Measurements from ENCODE around the gene AMELX.
A peak's percentile ranks its signal among the peaks of the same experiment; 100 is the strongest.

AMELX gene

GRCh38 chrX:11311706-11312105 is 18.5 kb downstream of the AMELX start:
- DNase-seq = no peak

DNA sequence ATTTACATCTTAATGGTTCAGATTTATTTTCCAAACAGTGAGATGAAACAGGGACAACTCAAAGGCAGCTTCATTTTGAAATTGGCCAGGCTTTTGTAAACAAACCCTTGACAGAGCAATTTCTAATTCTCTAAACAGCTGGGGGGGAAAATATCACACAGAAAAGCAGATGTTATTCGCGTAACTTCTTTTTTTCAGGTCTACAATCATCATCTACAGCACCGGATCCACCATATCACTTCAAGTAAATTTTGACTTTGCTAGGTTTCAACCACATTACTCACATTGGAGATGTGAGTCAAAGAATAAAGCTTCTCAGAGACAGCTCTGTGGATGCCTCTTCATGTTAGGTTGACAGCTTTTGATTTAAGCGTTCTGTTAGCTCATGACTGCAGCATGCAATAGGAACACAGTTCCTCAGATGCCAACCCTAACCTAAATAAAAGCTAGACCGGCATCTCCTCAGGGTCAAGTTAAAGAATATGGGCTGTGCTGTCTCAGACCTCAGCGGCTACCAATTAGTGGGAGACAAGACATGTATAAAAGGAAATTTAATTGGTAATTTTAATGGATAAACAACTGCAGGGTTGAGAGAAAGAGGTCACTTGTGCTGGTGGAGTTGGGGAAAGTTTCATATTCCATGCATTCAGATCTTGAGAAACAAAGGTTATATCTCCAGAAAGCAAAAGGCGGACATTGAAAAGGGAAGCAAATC is 26.8 kb downstream of the AMELX start:
- DNase-seq = no peak

GRCh38 chrX:11321986-11322385 is 28.8 kb downstream of the AMELX start:
- no peak for DNase-seq

- DNase-seq = no peak
These were observed 34.9 kb downstream of the AMELX start for GRCh38 chrX:11328134-11328533.

DNA sequence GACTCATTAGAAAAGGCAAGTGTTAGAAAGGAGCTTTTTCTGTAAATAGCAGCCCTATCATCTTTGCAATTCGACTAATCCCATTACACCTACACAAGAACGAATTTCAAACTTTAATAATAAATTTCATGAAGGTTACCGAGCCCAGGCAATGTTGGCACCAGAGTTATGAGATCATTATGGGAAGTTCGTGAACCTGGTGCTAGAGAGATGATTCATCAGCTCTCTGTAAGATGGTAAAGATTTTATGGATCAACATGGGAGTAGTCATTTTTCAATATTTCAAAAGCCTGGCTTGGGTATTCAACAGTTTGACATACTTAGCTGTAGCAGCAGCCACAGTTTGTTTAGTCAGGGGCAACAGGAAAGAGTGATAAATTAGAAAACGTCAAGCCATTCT is 35.8 kb downstream of the AMELX start:
- no peak for DNase-seq

GRCh38 chrX:11331788-11332187 is 38.6 kb downstream of the AMELX start:
- DNase-seq = no peak

DNA sequence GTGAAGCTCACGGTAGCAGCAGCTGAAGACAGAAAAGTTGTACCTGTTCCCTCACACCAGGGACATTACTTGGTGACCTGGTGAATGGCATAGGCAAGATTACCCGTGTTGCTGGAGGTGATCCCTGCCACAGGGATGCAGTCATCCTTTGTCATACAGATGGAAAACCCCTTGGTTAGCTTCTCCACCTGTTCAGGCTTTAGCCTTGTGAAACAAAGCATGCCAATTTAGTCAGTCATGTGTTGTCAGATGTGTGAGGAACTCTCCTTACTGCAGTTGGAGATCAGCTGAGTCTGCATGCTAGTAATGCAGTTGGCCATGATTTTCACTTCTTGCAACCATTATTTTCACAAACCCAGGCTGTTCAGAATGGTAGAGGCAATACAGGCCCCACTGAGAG is 41.0 kb downstream of the AMELX start:
- no peak for DNase-seq

DNA sequence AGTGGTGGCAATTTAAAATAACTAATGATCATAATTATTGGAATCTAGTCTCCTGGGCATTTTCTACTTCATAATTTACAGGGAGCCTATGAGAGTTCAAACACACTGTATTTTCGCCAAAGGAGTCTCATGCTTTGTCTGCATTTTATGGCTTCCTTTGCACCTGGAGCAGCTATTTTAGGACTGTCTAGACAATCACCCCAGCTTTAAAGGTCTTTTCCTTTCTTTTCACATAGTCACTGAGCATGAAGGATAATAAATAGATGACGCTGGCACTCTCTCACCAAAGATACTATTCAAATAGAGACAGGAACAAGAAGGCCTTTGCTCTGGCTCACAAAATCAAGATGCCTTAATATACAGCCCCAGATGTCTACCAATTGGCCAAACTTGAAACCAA is 43.0 kb downstream of the AMELX start:
- DNase-seq = no peak

- DNase-seq = no peak
These were observed 44.2 kb downstream of the AMELX start for GRCh38 chrX:11337292-11338009.

DNA sequence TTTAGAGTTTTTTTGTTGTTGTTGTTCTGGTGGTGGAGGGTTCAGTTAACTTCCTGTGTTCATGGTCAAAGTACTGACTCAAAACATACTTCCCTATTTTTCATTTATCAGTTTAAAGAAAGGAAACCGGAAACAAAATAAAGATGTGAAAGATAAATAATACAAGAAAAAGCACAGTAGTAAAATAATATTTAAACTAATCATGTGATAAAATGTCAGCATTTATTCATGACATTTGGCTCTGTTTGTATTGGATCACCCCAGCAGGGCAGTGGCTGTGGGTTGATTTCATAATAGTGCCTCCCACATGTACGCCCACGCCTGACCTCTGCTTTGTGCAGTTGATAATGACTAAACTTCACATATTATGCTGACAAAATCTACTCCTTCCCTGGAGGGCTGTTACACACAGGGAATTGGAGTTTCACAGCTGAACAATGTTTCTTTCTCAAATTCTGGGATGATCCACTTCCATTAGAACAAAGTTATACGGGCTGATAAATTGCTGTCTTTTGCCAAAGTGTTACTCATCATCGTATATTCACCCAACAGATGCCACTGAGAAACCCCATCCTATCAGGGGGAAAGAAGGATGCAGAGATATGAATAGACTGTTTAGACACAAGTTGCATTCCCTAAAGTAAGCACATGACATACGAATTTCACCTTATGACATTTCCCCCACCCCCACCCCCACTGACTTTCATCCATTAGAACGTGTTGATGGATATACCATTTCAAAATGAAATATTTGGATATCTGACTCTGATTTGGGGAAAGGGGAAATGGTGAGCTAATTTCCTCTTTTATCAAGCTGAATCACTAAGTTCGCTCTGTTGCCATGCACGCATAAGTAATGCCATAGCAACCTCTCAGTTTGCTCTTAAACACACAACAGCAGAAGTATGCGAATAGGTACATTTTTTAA is 48.3 kb downstream of the AMELX start:
- peak; percentile 86 to 94 for DNase-seq

GRCh38 chrX:11342673-11343072 is 49.5 kb downstream of the AMELX start:
- no peak for DNase-seq

GRCh38 chrX:11346121-11346682 is 53.0 kb downstream of the AMELX start:
- no peak for DNase-seq

- peak in 1 of 2 donors; percentile 5 for DNase-seq
These were observed 54.1 kb downstream of the AMELX start for GRCh38 chrX:11347300-11347699.

DNA sequence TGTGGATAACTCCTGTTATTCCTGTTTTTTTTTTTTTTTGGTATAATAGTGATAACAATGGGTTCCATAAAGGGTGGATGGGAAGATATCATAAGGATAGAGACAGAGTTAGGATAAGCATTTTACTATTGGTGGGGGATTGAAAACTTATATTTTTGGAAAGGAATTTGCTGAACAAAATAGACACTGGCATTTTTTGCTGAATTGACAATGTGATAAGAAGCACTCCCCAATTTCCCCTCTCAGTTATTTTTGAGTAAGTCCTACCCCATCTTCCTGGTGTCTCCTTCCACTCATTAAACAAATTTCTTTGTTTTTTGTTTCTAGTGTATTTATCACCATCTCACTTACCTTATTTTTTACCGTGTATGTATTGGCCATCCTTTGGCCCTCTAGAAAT is 55.8 kb downstream of the AMELX start:
- no peak for DNase-seq

DNA sequence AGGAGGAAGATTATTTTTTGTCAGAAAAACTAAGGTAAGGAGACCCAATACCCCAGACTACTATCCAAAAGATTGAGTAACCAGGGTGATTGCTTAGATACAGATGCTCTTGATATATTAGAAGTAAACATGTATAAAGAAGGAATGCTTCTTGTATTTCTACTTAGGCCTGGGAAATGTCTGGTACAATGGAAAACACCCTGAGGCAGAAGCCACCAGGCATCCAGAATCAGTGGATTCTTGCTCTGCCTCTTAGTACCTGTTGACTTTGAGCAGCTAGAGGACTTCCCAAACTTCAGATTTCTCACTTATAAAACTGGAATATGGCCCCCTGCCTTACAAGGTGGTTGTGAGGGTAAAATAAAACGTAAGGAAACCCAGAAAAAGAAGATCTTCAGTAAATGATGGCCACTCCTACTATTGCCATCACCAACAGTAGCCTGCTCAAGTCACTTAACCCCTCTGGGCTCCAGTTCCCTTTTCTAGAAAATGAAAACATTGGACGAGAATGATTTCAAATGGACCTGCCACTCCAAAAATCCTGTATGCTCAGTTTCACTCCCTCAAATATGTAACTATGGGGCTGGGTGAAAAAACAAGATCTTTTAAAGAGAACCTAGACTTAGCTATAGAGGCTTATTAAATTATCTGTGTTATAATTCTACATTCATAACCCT is 56.6 kb downstream of the AMELX start:
- peak; percentile 32 to 36 for DNase-seq

All from inflammatory macrophage treated with lipopolysaccharide for 1 hour (primary cell).